HEK293 (cell line): Measurements from ENCODE around the gene ASB5.

Experiments used
- CTCF ChIP-seq: fragments of 450-650 bp; formaldehyde crosslinking; IDR thresholded peaks from 2 replicates; pipeline ENCODE4 v1.5.1; 2016; ENCODE audit warnings: missing biosample characterization, missing genetic modification characterization
- WT1 ChIP-seq: fragments of 450-650 bp; formaldehyde crosslinking; IDR thresholded peaks from 2 replicates; pipeline ENCODE4 v1.5.1; 2016; ENCODE audit warnings: missing biosample characterization, missing genetic modification characterization
- ZNF19 ChIP-seq: fragments of 450-650 bp; formaldehyde crosslinking; IDR thresholded peaks from 2 replicates; pipeline ENCODE4; 2016; ENCODE audit warnings: missing biosample characterization, missing genetic modification characterization, low read depth
- ZNF341 ChIP-seq: fragments of 450-650 bp; formaldehyde crosslinking; IDR thresholded peaks from 2 replicates; pipeline ENCODE4; 2016; ENCODE audit warnings: low read depth, missing biosample characterization, missing genetic modification characterization
- ZNF549 ChIP-seq: fragments of 450-650 bp; IDR thresholded peaks from 2 replicates; pipeline ENCODE4 v1.5.1; 2018; ENCODE audit warnings: missing biosample characterization, missing genetic modification characterization, mild to moderate bottlenecking, inconsistent platforms, moderate library complexity
- ZNF670 ChIP-seq: fragments of 450-650 bp; formaldehyde crosslinking; IDR thresholded peaks from 2 replicates; pipeline ENCODE4 v1.5.1; 2016; ENCODE audit warnings: missing biosample characterization, missing genetic modification characterization, low read depth
- TF ChIP-seq, protein P1 (sequence below): fragments of 450-650 bp; formaldehyde crosslinking; IDR thresholded peaks from 2 replicates; pipeline ENCODE4; 2016; ENCODE audit warnings: missing biosample characterization, missing genetic modification characterization

GRCh38 chr4:176277162-176277904 is 8.3 kb upstream of the ASB5 start:
- TF ChIP-seq, protein P1, sequence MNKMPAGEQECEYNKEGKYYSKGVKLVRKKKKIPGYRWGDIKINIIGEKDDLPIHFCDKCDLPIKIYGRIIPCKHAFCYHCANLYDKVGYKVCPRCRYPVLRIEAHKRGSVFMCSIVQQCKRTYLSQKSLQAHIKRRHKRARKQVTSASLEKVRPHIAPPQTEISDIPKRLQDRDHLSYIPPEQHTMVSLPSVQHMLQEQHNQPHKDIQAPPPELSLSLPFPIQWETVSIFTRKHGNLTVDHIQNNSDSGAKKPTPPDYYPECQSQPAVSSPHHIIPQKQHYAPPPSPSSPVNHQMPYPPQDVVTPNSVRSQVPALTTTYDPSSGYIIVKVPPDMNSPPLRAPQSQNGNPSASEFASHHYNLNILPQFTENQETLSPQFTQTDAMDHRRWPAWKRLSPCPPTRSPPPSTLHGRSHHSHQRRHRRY = no peak
- TF ChIP-seq ZNF549 (no peak), WT1 (no peak), CTCF (no peak), ZNF341 (tag by site-specific recombination) (no peak), ZNF19 (no peak), ZNF670 (tag by site-specific recombination) (no peak)
